GM12878 (cell line): ENCODE results near the gene COL16A1. TPM values are rescaled to one million over a fixed set of nuclear protein-coding genes. Genes with fewer than 3 reads are reported as not detected.

Experiments
- ATAC-seq: fragments of 200-7000 bp; cut with Tn5 transposase; 3 replicates; pipeline ENCODE4 v1.9.1; 2020; ENCODE audit warnings: mild to moderate bottlenecking, moderate library complexity
- BruUV-seq: library from RNA; stranded (reverse); fragments of 400-500 nt; replicated peaks from 2 replicates; lab custom pipeline; 2021; lab: Mats Ljungman, UMichigan
- CTCF ChIA-PET: fragments of 300-600 bp; sonication (Branson Sonifier 250); formaldehyde crosslinking; extraction: SDS; loops from one replicate; lab custom pipeline; 2021; ENCODE audit warnings: inconsistent platforms; lab: Yijun Ruan, JAX
- POLR2A ChIA-PET: fragments of 350-600 bp; formaldehyde crosslinking; extraction: SDS; loops from one replicate; lab custom pipeline; 2021; ENCODE audit warnings: inconsistent platforms; lab: Charles Lee
- RAD21 ChIA-PET: fragments of 300-600 bp; sonication (Branson Sonifier 250); formaldehyde crosslinking; loops from one replicate; lab custom pipeline; 2023; ENCODE audit warnings: antibody characterized with exemption; ENCODE audit not compliant: unreplicated experiment; lab: Charles Lee
- SMC1A ChIA-PET: fragments of 300-600 bp; sonication (Branson Sonifier 250); formaldehyde crosslinking; loops from one replicate; lab custom pipeline; 2023; ENCODE audit not compliant: unreplicated experiment, uncharacterized antibody; lab: Charles Lee
- DNase-seq: peaks from one replicate; pipeline ENCODE4 v3.0.0-alpha.2; 2011; ENCODE audit warnings: low read depth, low spot score
- FAIRE-seq: peaks from 3 replicates; lab custom pipeline; 2011; peaks lifted over from hg19 to GRCh38; lab: Jason Lieb, UNC
- H2AFZ ChIP-seq: 2 replicates; pipeline ENCODE4 v1.6.0; 2011; ENCODE audit warnings: low read depth, low read length, control low read depth; ENCODE audit not compliant: control insufficient read depth
- H3K27ac ChIP-seq: 2 replicates; pipeline ENCODE4 v1.5.1; 2011; ENCODE audit warnings: control low read depth; ENCODE audit not compliant: control insufficient read depth, insufficient read depth
- H3K27me3 ChIP-seq, 2 experiments: replicated peaks in 1 of 2; 2 replicates each; pipeline versions ENCODE4 v1.6.0 to v1.6.1; 2011; ENCODE audit warnings: low read length in 1 of 2; ENCODE audit not compliant: control insufficient read depth in 2 of 2, insufficient read depth in 2 of 2
- H3K36me3 ChIP-seq, 2 experiments: 2 replicates each; pipeline ENCODE4 v1.5.1; 2011; ENCODE audit warnings: low read length in 1 of 2; ENCODE audit not compliant: control insufficient read depth in 2 of 2, insufficient read depth in 2 of 2
- H3K4me1 ChIP-seq: 2 replicates; pipeline ENCODE4 v1.6.1; 2011; ENCODE audit warnings: mild to moderate bottlenecking, low read length, moderate library complexity, mixed read lengths; ENCODE audit not compliant: control insufficient read depth, insufficient read depth
- H3K4me2 ChIP-seq: 2 replicates; pipeline ENCODE4 v1.6.0; 2011; ENCODE audit warnings: control low read depth; ENCODE audit not compliant: control insufficient read depth, insufficient read depth
- H3K4me3 ChIP-seq: fragments of 200-600 bp; sonication (generic); 2 replicates; pipeline ENCODE4 v1.5.1; 2016
- H3K79me2 ChIP-seq: 2 replicates; pipeline ENCODE4 v1.6.0; 2011; ENCODE audit warnings: low read length; ENCODE audit not compliant: control insufficient read depth, insufficient read depth
- H3K9ac ChIP-seq: 2 replicates; pipeline ENCODE4 v1.8.0; 2011; ENCODE audit warnings: low read length, control low read depth, mixed read lengths; ENCODE audit not compliant: control insufficient read depth, insufficient read depth
- H3K9me3 ChIP-seq: replicated peaks from 3 replicates; pipeline ENCODE4 v1.5.1; 2011; ENCODE audit warnings: mild to moderate bottlenecking, low read length; ENCODE audit not compliant: control insufficient read depth, insufficient read depth
- H4K20me1 ChIP-seq: 2 replicates; pipeline ENCODE4 v1.6.0; 2011; ENCODE audit not compliant: control insufficient read depth, insufficient read depth
- ATF7 ChIP-seq: fragments of 450-650 bp; IDR thresholded peaks from 2 replicates; pipeline ENCODE4 v1.6.1; 2016; ENCODE audit warnings: low read depth, mild to moderate bottlenecking
- BCL11A ChIP-seq: IDR thresholded peaks from 2 replicates; pipeline ENCODE4 v1.6.1; 2011; ENCODE audit warnings: low read depth, low read length
- BCLAF1 ChIP-seq: fragments of 450-650 bp; IDR thresholded peaks from 2 replicates; pipeline ENCODE4 v1.6.1; 2017; ENCODE audit warnings: antibody characterized with exemption, mild to moderate bottlenecking, moderate library complexity
- CHD2 ChIP-seq: IDR thresholded peaks from 2 replicates; pipeline ENCODE4 v1.6.1; 2011; ENCODE audit warnings: low read depth, low read length, improper control_type of control experiment, borderline replicate concordance
- EED ChIP-seq: sonication (generic); IDR thresholded peaks from 2 replicates; pipeline ENCODE4 v1.6.1; 2016; ENCODE audit warnings: antibody characterized with exemption, low read depth
- FOXK2 ChIP-seq: fragments of 450-650 bp; IDR thresholded peaks from 2 replicates; pipeline ENCODE4 v1.6.1; 2017; ENCODE audit warnings: mild to moderate bottlenecking, moderate library complexity
- GABPA ChIP-seq: IDR thresholded peaks from 2 replicates; pipeline ENCODE4 v1.6.1; 2014; ENCODE audit warnings: antibody characterized with exemption, low read depth, mild to moderate bottlenecking, inconsistent platforms
- HDAC6 ChIP-seq: fragments of 200-600 bp; sonication (generic); IDR thresholded peaks from one replicate; pipeline ENCODE4 v1.8.0; 2017; ENCODE audit warnings: antibody characterized with exemption; ENCODE audit not compliant: unreplicated experiment
- IKZF1 ChIP-seq: fragments of 450-650 bp; conservative IDR thresholded peaks from 2 replicates; pipeline ENCODE4 v1.6.1; 2017; ENCODE audit warnings: antibody characterized with exemption, mild to moderate bottlenecking
- JUNB ChIP-seq: IDR thresholded peaks from 2 replicates; pipeline ENCODE4 v1.6.1; 2016; ENCODE audit warnings: antibody characterized with exemption, mild to moderate bottlenecking
- JUND ChIP-seq: IDR thresholded peaks from 2 replicates; pipeline ENCODE4 v1.6.1; 2012; ENCODE audit warnings: low read depth, mild to moderate bottlenecking, low read length, improper control_type of control experiment, moderate library complexity
- PAX5 ChIP-seq: IDR thresholded peaks from 2 replicates; pipeline ENCODE4 v1.6.1; 2011; ENCODE audit warnings: low read depth, low read length, borderline replicate concordance
- PML ChIP-seq: IDR thresholded peaks from 2 replicates; pipeline ENCODE4 v1.6.1; 2012; ENCODE audit warnings: low read length, inconsistent platforms
- RAD21 ChIP-seq: IDR thresholded peaks from 2 replicates; pipeline ENCODE4 v1.6.1; 2011; ENCODE audit warnings: mild to moderate bottlenecking, low read depth, low read length, moderate library complexity; ENCODE audit not compliant: insufficient read depth
- RBBP5 ChIP-seq: fragments of 200-600 bp; sonication (generic); conservative IDR thresholded peaks from 2 replicates; pipeline ENCODE4 v1.6.1; 2016
- TBL1XR1 ChIP-seq: IDR thresholded peaks from 2 replicates; pipeline ENCODE4 v1.6.1; 2012; ENCODE audit warnings: low read depth, low read length, improper control_type of control experiment
- WGBS: methylation state at CpG from one replicate; pipeline ENCODE4 v1.1.6; 2016; ENCODE audit warnings: low lambda C conversion rate; ENCODE audit not compliant: insufficient replicate concordance, insufficient coverage; ENCODE audit errors: missing lambda C conversion rate; 5-methylcytosine and 5-hydroxymethylcytosine counted together
- in situ Hi-C: fragments of 300-500 bp; cut with MboI; formaldehyde crosslinking; loops from 9 replicates; pipeline ENCODE4 v1.14.3; 2018; ENCODE audit warnings: mixed read lengths
- intact Hi-C: fragments of 100-400 bp; cut with micrococcal nuclease; formaldehyde crosslinking; loops from one replicate; pipeline ENCODE4 v1.14.2; 2022; ENCODE audit not compliant: unreplicated experiment
- polyA plus RNA-seq, 11 experiments: library from polyadenylated mRNA; depleted of rRNA in 4 of 11; unstranded in 6 of 11; stranded (reverse) in 5 of 11; fragments of >200 nt; fragmentation: Nextera tagmentation in 4 of 11; fragmentation: Illumina TruSeq in 1 of 11; extraction: Ambion mirVana in 4 of 11; extraction: Trizol in 1 of 11; gene quantifications; 1 replicate in 1 of 11; 2 replicates in 10 of 11; pipeline versions ENCODE4 v1.2.1 to v1.2.3, GENCODE V29; 2011 to 2016; ENCODE audit warnings: inconsistent platforms in 2 of 11, missing spikeins in 2 of 11, low read depth in 1 of 11
- total RNA-seq, 4 experiments: library from RNA; depleted of rRNA in 3 of 4; stranded (reverse); fragments of >200 nt in 3 of 4; fragmentation: Illumina TruSeq in 1 of 4; extraction: Trizol in 1 of 4; gene quantifications; 2 replicates each; pipeline versions ENCODE4 v1.2.1 to v1.2.3, GENCODE V29; 2013 to 2021

COL16A1 gene
- total and polyA plus RNA-seq, 10 of the 15 experiments (the other 5 are each of a cell fraction or from before 2014, with no cell fraction given): 0.02 to 3.7 (median 0.59) TPM

- TF ChIP-seq GABPA: no peak
These were observed 26.4 kb downstream of the COL16A1 start (continued) for GRCh38 chr1:31677401-31677800.

- Histone ChIP-seq H3K4me1 (no peaks in the 10 kb centered on the region), H3K4me2 (no peak overlapping the region), H3K36me3 (no peaks in the 10 kb centered on the region), H3K27me3 (0 out of 4 replicates have a peak, but pooled peaks cover 0 to 1% of the 10 kb centered on the region in 2 experiments), H2AFZ (no peak overlapping the region), H3K9ac (no peak overlapping the region)
- intact Hi-C loops (no loop called here), in situ Hi-C loops (no loop called here)
- no peak for DNase-seq
- ChIA-PET CTCF (interaction anchor here (2.2 kb wide), 1 partner anchor 11 kb away, joined by 11 read pairs; no protein-coding TSS in a partner anchor), SMC1A (interaction anchor here (0.7 kb wide), 1 partner anchor 9 kb away, joined by 3 read pairs; no protein-coding TSS in a partner anchor), POLR2A (no interaction called here)
- TF ChIP-seq PML (no peak), PAX5 (no peak), JUND (no peak), BCLAF1 (no peak), ATF7 (no peak), RAD21 (no peak), HDAC6 (no peak), CHD2 (no peak), BCL11A (no peak), IKZF1 (no peak), JUNB (no peak), FOXK2 (no peak), EED (no peak), RBBP5 (no peak), TBL1XR1 (no peak)
- TF ChIP-seq, all 136 proteins: peak for 0
- Histone ChIP-seq H3K9me3 (no peaks in the 10 kb centered on the region), H4K20me1 (no peaks in the 10 kb centered on the region), H3K4me3 (no peak overlapping the region), H3K27ac (no peak overlapping the region), H3K79me2 (no peaks in the 10 kb centered on the region)
- RAD21 ChIA-PET: no interaction called here
- FAIRE-seq (no peak), ATAC-seq (no peak)
- 36% methylated on average over 14 of the region's 14 CpGs for WGBS
- BruUV-seq: no TSS peak
These were observed 28.1 kb downstream of the COL16A1 start for GRCh38 chr1:31675756-31676155.
